ENCODE measurements around the gene RHBDF1. TPM values are rescaled to one million over a fixed set of nuclear protein-coding genes. Genes with fewer than 3 reads are reported as not detected.

Gene RHBDF1
- polyA plus RNA-seq, 3 donors: 0.20 TPM; not detected in 2

DNA sequence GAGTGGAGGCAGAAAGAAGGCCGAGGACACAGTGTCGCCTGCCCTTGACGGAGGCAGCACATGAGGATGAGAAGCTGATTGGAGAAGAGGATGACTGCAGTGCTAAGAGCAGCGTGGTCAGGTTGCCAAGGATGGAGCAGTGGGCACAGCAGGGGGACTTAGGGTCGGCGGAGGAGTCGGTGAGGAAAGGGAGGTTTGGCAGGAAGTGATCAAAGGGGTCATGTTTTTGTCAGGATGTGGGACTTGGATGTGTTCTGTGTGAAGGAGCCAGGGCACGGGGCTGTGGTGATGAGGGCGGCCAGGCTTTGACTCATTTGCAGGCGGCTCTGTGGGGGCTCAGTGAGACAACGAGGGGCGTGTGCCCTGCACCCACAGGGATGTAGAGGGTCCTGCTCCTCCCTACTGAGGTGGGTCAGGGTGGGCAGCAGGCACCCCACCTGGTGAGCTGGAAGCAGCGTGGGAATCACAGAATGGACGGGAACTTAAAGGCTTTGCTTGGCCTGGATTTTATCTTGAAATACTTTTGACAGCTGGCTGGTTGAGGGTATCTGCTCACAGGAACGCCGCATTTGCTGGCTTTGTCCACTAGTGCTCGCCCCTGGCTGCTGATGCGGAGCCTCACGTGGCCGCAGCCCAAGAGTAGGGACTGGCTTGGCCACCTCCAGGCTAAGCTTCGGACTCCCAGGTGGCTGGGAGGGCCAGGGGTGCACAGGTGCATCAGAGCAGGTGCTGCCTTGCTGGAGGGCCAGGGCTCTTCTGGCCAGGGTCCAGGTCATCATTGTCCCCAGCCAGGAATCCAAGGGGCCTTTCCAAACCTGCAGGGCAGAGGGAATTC is 11.6 kb upstream of the RHBDF1 start:
- peaks cover 49 to 84% of the 10 kb centered on the region in 2 donors for H3K36me3 Mint-ChIP-seq
- Histone ChIP-seq H2AFZ (ENCODE audit: insufficient read depth, low read depth, low read length, poor library complexity, severe bottlenecking) (no peak overlapping the region), H3K9me3 (replicated peaks in 1 of 2; ENCODE audit: control insufficient read depth in 1 of 2, insufficient read depth in 1 of 2, low read length in 2 of 2) (no peaks in the 10 kb centered on the region), H3K4me3 (replicated peaks in 1 of 3; ENCODE audit: low read depth in 2 of 3, low read length in 3 of 3) (no peak overlapping the region), H3K4me1 (ENCODE audit: control insufficient read depth in 1 of 2, insufficient read depth in 2 of 2, low read length in 2 of 2) (peaks cover 13 to 25% of the 10 kb centered on the region in 2 donors), H3K36me3 (replicated peaks in 1 of 2; ENCODE audit: control insufficient read depth in 1 of 2, insufficient read depth in 2 of 2, low read length in 2 of 2) (peaks cover 52 to 67% of the 10 kb centered on the region in 2 donors), H3K9ac (ENCODE audit: insufficient read depth, low read length, poor library complexity, severe bottlenecking) (no peak overlapping the region), H3K79me2 (ENCODE audit: insufficient read depth, low read length) (peaks cover under 1% of the 10 kb centered on the region), H3K27ac (ENCODE audit: low read depth in 1 of 2, low read length in 2 of 2) (no peak overlapping the region), H3K4me2 (replicated peaks; ENCODE audit: extremely low read depth, low read length, poor library complexity, severe bottlenecking) (no peak overlapping the region), H4K20me1 (ENCODE audit: insufficient read depth, low read length) (peaks cover 29% of the 10 kb centered on the region), H3K27me3 (ENCODE audit: control insufficient read depth in 2 of 2, insufficient read depth in 2 of 2, low read length in 2 of 2) (no peaks in the 10 kb centered on the region)
- intact Hi-C loops (cut with micrococcal nuclease): no loop called here
- 53% methylated on average over 21 of the region's 21 CpGs for WGBS (ENCODE audit: insufficient coverage)
- H3K9me3 Mint-ChIP-seq: no peaks in the 10 kb centered on the region
- peak overlapping the region in 2 of 7 donors; percentile 1 to 61 for H3K27ac Mint-ChIP-seq
- peaks cover 0 to 4% (median 4%) of the 10 kb centered on the region in 3 donors for H3K27me3 Mint-ChIP-seq (ENCODE audit: low read depth in 3 of 3)
- H3K4me3 Mint-ChIP-seq: no peak overlapping the region
- DNase-seq: no peak
- peaks cover 37% of the 10 kb centered on the region for H3K4me1 Mint-ChIP-seq
- TF ChIP-seq, protein P1, sequence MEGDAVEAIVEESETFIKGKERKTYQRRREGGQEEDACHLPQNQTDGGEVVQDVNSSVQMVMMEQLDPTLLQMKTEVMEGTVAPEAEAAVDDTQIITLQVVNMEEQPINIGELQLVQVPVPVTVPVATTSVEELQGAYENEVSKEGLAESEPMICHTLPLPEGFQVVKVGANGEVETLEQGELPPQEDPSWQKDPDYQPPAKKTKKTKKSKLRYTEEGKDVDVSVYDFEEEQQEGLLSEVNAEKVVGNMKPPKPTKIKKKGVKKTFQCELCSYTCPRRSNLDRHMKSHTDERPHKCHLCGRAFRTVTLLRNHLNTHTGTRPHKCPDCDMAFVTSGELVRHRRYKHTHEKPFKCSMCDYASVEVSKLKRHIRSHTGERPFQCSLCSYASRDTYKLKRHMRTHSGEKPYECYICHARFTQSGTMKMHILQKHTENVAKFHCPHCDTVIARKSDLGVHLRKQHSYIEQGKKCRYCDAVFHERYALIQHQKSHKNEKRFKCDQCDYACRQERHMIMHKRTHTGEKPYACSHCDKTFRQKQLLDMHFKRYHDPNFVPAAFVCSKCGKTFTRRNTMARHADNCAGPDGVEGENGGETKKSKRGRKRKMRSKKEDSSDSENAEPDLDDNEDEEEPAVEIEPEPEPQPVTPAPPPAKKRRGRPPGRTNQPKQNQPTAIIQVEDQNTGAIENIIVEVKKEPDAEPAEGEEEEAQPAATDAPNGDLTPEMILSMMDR (IDR thresholded peaks at IDR 0.05): no peak

DNA sequence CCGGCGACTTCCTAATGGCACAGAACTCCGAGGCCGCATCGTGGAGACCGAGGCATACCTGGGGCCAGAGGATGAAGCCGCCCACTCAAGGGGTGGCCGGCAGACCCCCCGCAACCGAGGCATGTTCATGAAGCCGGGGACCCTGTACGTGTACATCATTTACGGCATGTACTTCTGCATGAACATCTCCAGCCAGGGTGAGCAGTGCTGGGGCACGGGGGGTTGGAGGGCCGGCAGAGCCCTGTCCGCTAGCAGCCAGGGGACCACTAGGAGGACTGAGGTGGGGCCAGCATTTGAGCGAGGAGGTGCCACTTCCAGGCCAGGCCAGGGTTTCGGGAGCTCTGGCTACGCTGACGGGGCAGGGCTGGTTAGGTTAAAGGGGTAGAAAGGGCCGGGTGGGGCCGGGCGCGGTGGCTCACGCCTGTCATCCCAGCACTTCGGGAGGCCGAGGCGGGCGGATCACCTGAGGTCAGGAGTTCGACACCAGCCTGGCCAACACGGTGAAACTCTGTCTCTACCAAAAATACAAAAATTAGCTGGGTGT is 10.7 kb upstream of the RHBDF1 start:
- H3K4me1 Mint-ChIP-seq: peaks cover 40% of the 10 kb centered on the region
- Histone ChIP-seq H3K27me3 (ENCODE audit: control insufficient read depth in 2 of 2, insufficient read depth in 2 of 2, low read length in 2 of 2) (no peaks in the 10 kb centered on the region), H3K9me3 (replicated peaks in 1 of 2; ENCODE audit: control insufficient read depth in 1 of 2, insufficient read depth in 1 of 2, low read length in 2 of 2) (no peaks in the 10 kb centered on the region), H2AFZ (ENCODE audit: insufficient read depth, low read depth, low read length, poor library complexity, severe bottlenecking) (no peak overlapping the region), H4K20me1 (ENCODE audit: insufficient read depth, low read length) (peaks cover 29% of the 10 kb centered on the region), H3K79me2 (ENCODE audit: insufficient read depth, low read length) (peaks cover 8% of the 10 kb centered on the region), H3K27ac (ENCODE audit: low read depth in 1 of 2, low read length in 2 of 2) (no peak overlapping the region), H3K36me3 (replicated peaks in 1 of 2; ENCODE audit: control insufficient read depth in 1 of 2, insufficient read depth in 2 of 2, low read length in 2 of 2) (peaks cover 43 to 58% of the 10 kb centered on the region in 2 donors), H3K4me1 (ENCODE audit: control insufficient read depth in 1 of 2, insufficient read depth in 2 of 2, low read length in 2 of 2) (peaks cover 20 to 32% of the 10 kb centered on the region in 2 donors), H3K9ac (ENCODE audit: insufficient read depth, low read length, poor library complexity, severe bottlenecking) (no peak overlapping the region), H3K4me3 (replicated peaks in 1 of 3; ENCODE audit: low read depth in 2 of 3, low read length in 3 of 3) (no peak overlapping the region), H3K4me2 (replicated peaks; ENCODE audit: extremely low read depth, low read length, poor library complexity, severe bottlenecking) (no peak overlapping the region)
- intact Hi-C loops (cut with micrococcal nuclease): no loop called here
- H3K9me3 Mint-ChIP-seq: no peaks in the 10 kb centered on the region
- no peak overlapping the region for H3K4me3 Mint-ChIP-seq
- H3K27ac Mint-ChIP-seq: no peak overlapping the region
- H3K27me3 Mint-ChIP-seq (ENCODE audit: low read depth in 3 of 3): peaks cover 0 to 4% (median 4%) of the 10 kb centered on the region in 3 donors
- H3K36me3 Mint-ChIP-seq: peaks cover 42 to 75% of the 10 kb centered on the region in 2 donors
- TF ChIP-seq, protein P1 (IDR thresholded peaks at IDR 0.05): no peak
- no peak for DNase-seq
- 98% methylated on average over 20 of the region's 31 CpGs for WGBS (ENCODE audit: insufficient coverage)
